CD4-positive, alpha-beta T cell treated with Interferon alpha-2 for 1 hour (primary cell): Measurements from ENCODE around the gene CCR4.
A peak's percentile ranks its signal among the peaks of the same experiment; 100 is the strongest.
"Not testable (repeated sequence)": the region's sequence is repeated elsewhere in the genome, so short reads cannot be mapped to it uniquely, and the experiment has no call there.

Experiments used
- DNase-seq, 2 donors: peaks; one replicate each; pipeline ENCODE4 v3.0.0-alpha.2; 2020 to 2022

CCR4 gene

DNA sequence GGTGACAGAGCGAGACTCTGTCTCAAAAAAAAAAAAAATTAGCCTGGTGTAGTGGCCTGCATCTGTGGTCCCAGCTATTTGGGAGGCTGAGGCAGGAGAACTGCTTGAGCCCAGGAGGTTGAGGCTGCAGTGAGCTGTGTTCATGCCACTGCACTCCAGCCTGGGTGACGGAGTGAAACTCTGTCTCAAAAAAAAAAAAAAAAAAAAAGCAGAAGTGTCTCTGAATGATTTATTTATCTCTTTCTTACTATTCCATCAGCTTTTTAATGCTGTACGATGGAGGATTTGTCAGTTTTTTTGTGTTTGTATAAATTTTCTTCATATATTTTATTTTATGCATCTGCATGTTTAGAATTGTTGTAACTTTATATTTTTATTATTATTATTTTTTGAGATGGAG is 33.5 kb downstream of the CCR4 start:
- DNase-seq, result not testable (repeated sequence)

DNA sequence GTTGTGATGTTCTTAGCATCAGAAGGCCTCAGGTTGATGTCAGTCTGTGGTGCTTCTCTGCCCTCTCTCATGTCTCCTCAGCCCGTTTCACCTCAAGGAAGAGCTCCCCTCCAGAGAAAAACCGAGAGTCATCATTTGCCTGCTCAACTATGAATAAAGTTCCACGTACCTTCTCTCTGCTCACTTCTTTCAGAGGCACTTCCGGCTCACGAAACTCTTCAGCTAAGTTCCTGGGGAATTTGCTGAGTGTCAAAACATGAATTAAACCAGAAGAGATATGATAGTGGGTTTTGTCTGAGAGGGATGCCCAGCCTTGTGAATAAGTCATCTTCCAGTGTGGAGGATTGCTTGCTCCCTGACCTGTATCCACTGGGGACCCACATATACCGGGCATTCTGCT is 37.7 kb downstream of the CCR4 start:
- no peak for DNase-seq

DNA sequence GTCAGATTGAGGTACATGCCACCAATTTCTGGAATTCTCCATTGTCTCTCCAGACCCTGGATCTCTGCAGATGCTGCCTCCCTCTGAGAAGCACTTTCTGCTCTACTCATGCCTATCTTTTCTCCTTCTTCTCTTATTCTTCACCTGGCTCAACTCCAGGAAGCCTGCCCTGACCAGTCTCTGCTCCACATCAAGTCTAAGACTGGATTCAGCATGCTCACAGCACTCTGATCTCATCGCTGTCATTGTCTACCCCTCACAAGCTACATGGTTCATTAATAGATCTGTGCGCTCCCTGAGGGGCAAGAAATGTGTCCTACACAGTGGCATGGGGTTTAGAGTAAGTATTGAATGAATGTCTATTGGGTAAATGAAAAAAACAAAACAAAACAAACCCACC is 38.7 kb downstream of the CCR4 start:
- DNase-seq, result no peak

DNA sequence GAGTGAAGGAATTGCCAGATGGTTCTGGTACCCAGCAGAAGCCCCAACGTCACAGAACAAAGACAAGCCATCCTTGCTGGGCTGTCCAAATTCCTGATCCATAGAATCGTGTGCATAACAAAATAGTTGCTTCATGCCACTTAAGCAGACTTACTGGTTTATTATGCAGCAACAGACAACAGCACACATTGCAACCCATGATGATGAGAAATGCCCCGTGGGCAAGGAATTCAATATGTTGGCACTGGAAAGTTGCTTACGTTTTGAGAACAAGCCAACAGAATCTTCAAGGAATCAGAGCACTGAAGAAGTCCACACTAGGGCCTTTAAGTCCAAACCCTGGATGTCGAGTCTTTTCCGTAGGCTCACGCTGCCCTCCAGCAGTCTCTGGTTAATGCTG is 40.3 kb downstream of the CCR4 start:
- no peak for DNase-seq

- DNase-seq, result no peak
These were observed 40.9 kb downstream of the CCR4 start for GRCh38 chr3:32992310-32992686.

- DNase-seq, result no peak
These were observed 42.6 kb downstream of the CCR4 start for GRCh38 chr3:32994045-32994444.

DNA sequence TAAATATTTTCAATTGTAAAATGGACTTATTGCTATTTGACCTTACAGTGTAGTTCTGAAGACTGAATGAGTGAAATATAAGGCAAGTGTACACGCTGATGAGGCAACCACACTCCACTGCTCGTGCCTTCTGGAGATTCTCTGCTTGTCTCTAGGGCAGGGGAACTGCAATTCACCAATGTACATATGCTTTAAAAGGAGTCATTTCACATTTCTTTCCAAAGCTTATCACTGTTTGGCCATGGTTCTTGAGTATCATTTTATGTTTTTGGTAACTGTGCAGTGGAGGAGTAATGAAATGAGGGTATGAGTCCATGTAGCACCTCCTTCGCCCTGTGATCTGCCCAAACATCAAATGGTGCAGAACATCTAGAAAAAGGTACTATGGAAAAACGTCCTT is 43.7 kb downstream of the CCR4 start:
- DNase-seq, result no peak

DNA sequence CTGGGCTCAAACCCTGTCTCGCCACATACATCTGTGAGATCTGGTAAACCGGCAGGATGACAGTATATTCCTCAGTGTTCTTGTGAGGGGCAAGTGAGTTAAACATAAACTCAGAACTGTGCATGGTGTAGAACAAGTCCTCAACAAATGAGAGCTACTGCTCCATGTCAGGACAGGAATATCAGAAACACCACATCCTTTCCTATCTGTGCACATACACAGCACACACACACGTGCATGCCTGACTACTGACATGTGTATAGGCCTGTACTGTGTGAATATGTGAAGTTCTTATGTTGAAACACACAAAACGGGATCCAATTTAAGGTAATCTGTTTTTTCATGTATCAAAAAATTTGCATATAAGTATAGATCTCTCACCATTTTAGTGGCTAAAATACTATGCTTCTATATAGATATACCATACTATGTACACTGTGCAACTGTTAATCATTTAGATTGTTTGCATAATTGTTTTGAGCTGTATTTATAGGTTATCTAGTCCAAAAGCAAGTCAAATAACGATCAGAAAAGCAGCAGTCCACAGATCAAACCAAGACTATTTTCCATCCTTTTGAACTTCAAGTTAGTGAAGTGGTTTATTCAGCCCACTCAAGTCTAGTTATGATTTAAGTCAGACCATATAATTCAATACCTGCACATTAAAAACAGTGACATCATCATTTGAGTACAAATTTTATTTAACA is 44.8 kb downstream of the CCR4 start:
- no peak for DNase-seq

DNA sequence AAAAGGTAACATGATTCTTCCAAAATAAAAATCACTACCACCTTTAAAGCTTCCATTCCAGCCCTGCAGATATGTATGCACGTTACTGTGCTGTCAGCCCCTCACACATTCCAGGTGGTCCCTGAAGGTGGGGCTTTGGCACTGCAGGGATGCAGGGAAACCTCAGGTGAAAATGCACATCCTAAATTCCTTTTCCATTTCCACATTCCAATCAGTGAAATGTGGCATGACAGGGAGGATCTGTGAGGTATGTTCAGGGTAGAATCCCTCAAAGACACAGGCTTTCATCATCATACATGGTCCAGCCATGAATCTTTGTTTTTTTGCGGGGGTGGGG is 45.3 kb downstream of the CCR4 start:
- DNase-seq, result no peak

- DNase-seq, result peak in 1 of 2 donors; percentile 34
These were observed 47.4 kb downstream of the CCR4 start for GRCh38 chr3:32998631-32999451.

GRCh38 chr3:33000691-33001385 is 49.4 kb downstream of the CCR4 start:
- DNase-seq, result no peak

GRCh38 chr3:33001889-33002288 is 50.4 kb downstream of the CCR4 start:
- DNase-seq, result peak in 1 of 2 donors; percentile 45

- no peak for DNase-seq
These were observed 51.9 kb downstream of the CCR4 start for GRCh38 chr3:33003308-33003707.

DNA sequence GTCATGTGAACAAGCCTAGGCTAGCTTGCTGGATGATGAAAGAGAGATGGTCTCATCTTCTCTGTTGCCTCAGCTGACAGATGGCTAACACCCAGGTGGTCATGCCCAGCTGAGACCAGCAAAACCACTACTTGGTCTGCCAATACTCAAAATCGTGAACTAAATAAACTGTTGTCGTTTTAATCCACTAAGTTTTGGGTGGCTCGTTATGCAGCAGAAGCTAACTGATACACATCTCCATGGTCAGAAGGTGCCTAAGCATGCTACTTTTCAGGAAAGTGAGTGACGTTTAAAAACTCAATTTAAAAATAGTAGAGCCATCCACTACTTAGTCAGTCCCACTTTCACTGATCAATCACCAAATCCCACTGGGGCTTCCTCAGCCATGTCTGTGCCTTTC is 52.8 kb downstream of the CCR4 start:
- no peak for DNase-seq

DNA sequence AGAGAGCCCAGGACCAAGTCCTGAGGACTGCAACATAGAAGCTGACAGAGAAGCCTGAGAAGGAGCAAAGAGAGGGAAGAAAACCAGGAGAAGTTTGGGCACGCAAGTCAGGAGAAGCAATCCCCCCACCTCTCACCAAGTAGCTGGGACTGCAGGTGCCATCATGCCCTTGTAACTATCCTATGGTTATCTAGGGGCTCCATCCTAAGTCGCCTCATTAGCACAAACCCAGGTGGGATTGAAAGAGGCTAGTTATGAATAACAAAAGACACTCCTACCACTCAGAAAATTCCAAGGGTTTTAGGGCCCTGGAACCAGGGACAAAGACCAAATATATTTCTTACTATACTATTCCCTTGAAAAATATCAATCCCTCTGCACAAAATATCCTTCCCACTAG is 53.5 kb downstream of the CCR4 start:
- no peak for DNase-seq
